ENCODE results near the gene INPP5D.

INPP5D gene

DNA sequence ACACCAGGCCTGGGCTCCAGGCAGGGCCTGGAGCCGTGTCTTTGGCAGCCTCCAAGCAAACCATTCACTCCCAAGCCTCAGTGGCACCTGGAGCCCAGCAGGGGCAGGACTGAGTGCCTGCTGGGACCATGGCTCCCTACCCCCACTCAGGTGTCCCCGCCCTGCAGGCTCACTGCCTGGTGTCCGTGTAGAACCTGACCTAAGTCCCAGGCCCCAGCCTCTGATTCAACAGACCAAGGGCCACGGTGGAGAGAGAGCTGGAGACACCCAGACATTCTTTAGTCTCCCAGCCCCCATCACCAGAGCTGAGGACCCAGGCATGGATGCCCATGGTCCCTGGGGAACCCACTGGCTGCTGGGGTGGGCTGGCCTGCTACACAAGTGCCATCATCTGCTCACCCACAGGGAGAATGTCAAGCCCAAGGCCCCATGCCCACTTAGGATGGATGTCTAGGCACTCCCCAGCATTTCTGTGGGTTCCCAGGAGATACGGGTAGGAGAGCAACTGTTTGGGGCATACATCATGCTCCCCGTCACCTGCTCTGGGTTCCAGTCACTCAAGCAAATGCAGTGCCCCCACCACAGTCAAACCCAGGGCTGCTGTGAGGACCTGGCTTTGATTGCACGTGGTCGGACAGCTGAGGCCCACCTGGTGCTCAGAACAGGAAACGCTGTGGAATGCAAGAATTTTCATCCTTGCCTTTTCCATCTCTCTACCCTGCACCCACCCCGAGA lies 148.4 kb downstream of the INPP5D start:
- H3K4me1 ChIP-seq (ENCODE audit: control insufficient read depth, low read length) = peaks cover 21% of the 10 kb centered on the region
- H3K9me2 ChIP-seq (replicated peaks; ENCODE audit: control insufficient read depth, low read length) = no peaks in the 10 kb centered on the region
- TF ChIP-seq, protein P1, sequence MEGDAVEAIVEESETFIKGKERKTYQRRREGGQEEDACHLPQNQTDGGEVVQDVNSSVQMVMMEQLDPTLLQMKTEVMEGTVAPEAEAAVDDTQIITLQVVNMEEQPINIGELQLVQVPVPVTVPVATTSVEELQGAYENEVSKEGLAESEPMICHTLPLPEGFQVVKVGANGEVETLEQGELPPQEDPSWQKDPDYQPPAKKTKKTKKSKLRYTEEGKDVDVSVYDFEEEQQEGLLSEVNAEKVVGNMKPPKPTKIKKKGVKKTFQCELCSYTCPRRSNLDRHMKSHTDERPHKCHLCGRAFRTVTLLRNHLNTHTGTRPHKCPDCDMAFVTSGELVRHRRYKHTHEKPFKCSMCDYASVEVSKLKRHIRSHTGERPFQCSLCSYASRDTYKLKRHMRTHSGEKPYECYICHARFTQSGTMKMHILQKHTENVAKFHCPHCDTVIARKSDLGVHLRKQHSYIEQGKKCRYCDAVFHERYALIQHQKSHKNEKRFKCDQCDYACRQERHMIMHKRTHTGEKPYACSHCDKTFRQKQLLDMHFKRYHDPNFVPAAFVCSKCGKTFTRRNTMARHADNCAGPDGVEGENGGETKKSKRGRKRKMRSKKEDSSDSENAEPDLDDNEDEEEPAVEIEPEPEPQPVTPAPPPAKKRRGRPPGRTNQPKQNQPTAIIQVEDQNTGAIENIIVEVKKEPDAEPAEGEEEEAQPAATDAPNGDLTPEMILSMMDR (IDR thresholded peaks at IDR 0.05; ENCODE audit: low read depth, low read length, poor library complexity, severe bottlenecking) = no peak
- TF ChIP-seq EZH2phosphoT487 (IDR thresholded peaks at IDR 0.05; ENCODE audit: borderline replicate concordance, low read length) = no peak
- H3K4me2 ChIP-seq (ENCODE audit: low read length) = no peak overlapping the region
- H3K27me3 ChIP-seq (ENCODE audit: control insufficient read depth, low read length) = no peaks in the 10 kb centered on the region
- H3K4me3 ChIP-seq (ENCODE audit: low read length) = no peak overlapping the region
- H3F3A ChIP-seq (ENCODE audit: control insufficient read depth, insufficient read depth) = no peaks in the 10 kb centered on the region
- H3K27ac ChIP-seq (ENCODE audit: low read depth, low read length) = no peak overlapping the region
- no peaks in the 10 kb centered on the region for H3K9me3 ChIP-seq (ENCODE audit: control insufficient read depth, insufficient read depth, low read length)
- H3K79me2 ChIP-seq (ENCODE audit: control insufficient read depth, low read length) = no peaks in the 10 kb centered on the region
- H3K36me3 ChIP-seq (ENCODE audit: control insufficient read depth, low read length) = peaks cover 16% of the 10 kb centered on the region
- H4K20me1 ChIP-seq (ENCODE audit: control insufficient read depth, insufficient read depth, low read depth, low read length) = no peaks in the 10 kb centered on the region

DNA sequence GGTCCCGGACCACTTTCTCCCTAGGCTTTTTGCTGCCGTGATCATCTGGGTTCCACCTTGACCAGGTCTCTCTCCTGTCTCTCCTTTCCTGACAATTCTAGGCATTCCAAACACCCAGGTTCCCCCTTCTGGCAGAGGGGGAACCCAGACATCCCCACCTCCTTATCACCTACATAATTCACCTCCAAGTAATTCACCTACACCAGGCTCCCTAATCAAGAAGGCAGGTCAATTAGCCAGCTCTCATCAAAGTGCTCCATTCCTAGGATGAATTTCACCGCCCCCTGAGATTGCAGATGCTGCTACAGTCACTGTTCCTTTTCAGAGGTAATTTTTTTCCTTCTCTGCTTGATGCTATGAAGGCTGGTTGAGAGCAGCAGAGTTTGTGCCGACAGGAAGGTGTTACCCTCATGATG lies 149.0 kb downstream of the INPP5D start:
- H3K36me3 ChIP-seq (ENCODE audit: control insufficient read depth, low read length) = peaks cover 10% of the 10 kb centered on the region
- no peak overlapping the region for H3K4me3 ChIP-seq (ENCODE audit: low read length)
- TF ChIP-seq, protein P1 (IDR thresholded peaks at IDR 0.05; ENCODE audit: low read depth, low read length, poor library complexity, severe bottlenecking) = no peak
- TF ChIP-seq EZH2phosphoT487 (IDR thresholded peaks at IDR 0.05; ENCODE audit: borderline replicate concordance, low read length) = no peak
- no peak overlapping the region for H3K4me2 ChIP-seq (ENCODE audit: low read length)
- H3K4me1 ChIP-seq (ENCODE audit: control insufficient read depth, low read length) = peaks cover 18% of the 10 kb centered on the region
- no peaks in the 10 kb centered on the region for H3K79me2 ChIP-seq (ENCODE audit: control insufficient read depth, low read length)
- no peaks in the 10 kb centered on the region for H3K9me3 ChIP-seq (ENCODE audit: control insufficient read depth, insufficient read depth, low read length)
- no peaks in the 10 kb centered on the region for H4K20me1 ChIP-seq (ENCODE audit: control insufficient read depth, insufficient read depth, low read depth, low read length)
- no peak overlapping the region for H3K27ac ChIP-seq (ENCODE audit: low read depth, low read length)
- no peaks in the 10 kb centered on the region for H3K9me2 ChIP-seq (replicated peaks; ENCODE audit: control insufficient read depth, low read length)
- H3F3A ChIP-seq (ENCODE audit: control insufficient read depth, insufficient read depth) = no peaks in the 10 kb centered on the region
- H3K27me3 ChIP-seq (ENCODE audit: control insufficient read depth, low read length) = no peaks in the 10 kb centered on the region

DNA sequence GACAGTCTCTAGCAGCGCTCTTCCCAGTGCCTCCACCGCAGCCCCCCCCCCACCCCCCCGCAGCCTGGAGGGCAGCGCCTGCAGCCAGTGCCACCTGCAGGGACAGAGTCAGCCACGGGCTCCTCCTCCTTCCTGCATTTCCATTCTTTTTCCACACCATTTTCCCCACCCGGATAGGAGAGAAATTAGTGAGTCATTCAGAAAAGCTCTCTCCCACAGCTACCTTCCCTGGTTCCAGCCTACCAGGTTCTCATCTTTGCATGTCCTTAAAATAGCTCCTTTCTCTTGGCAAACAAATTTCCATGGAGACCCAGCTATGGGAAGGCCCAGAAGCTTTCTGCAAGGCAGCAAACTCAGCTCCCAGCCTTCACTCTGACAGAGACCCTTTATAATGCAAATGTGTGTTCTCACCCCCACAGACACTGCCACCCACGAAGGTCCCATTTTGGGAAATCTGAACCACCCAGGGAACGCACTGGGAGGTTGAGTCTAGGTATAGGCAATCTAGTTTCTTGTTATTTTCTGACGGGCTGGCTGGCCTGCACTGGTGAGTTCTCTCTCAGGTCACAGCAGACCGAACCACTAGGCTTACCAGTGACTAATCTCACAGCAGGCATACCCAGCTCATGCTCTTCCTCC lies 149.5 kb downstream of the INPP5D start:
- TF ChIP-seq, protein P1 (IDR thresholded peaks at IDR 0.05; ENCODE audit: low read depth, low read length, poor library complexity, severe bottlenecking) = no peak
- TF ChIP-seq EZH2phosphoT487 (IDR thresholded peaks at IDR 0.05; ENCODE audit: borderline replicate concordance, low read length) = no peak
- H3K79me2 ChIP-seq (ENCODE audit: control insufficient read depth, low read length) = no peaks in the 10 kb centered on the region
- no peak overlapping the region for H3K4me2 ChIP-seq (ENCODE audit: low read length)
- H3K9me2 ChIP-seq (replicated peaks; ENCODE audit: control insufficient read depth, low read length) = no peaks in the 10 kb centered on the region
- no peaks in the 10 kb centered on the region for H3K27me3 ChIP-seq (ENCODE audit: control insufficient read depth, low read length)
- H3K27ac ChIP-seq (ENCODE audit: low read depth, low read length) = no peak overlapping the region
- no peak overlapping the region for H3K4me3 ChIP-seq (ENCODE audit: low read length)
- no peaks in the 10 kb centered on the region for H4K20me1 ChIP-seq (ENCODE audit: control insufficient read depth, insufficient read depth, low read depth, low read length)
- H3K9me3 ChIP-seq (ENCODE audit: control insufficient read depth, insufficient read depth, low read length) = no peaks in the 10 kb centered on the region
- no peaks in the 10 kb centered on the region for H3F3A ChIP-seq (ENCODE audit: control insufficient read depth, insufficient read depth)
- peaks cover 5% of the 10 kb centered on the region; the same call in 1 of the 2 replicates for H3K36me3 ChIP-seq (ENCODE audit: control insufficient read depth, low read length)
- peaks cover 18% of the 10 kb centered on the region for H3K4me1 ChIP-seq (ENCODE audit: control insufficient read depth, low read length)

Data from DOHH2 (cell line).